Stomach (tissue), 9 donors: ENCODE results near the gene B4GALT6. TPM values are rescaled to one million over a fixed set of nuclear protein-coding genes. Genes with fewer than 3 reads are reported as not detected.
A peak's percentile ranks its signal among the peaks of the same experiment; 100 is the strongest.

ENCODE experiments used
- DNase-seq, 2 donors: peaks; one replicate each; pipeline versions ENCODE4 v3.0.0 to v3.0.0-alpha.2; 2013 to 2019
- H3K27ac ChIP-seq, 5 donors: fragments of 200-600 bp in 4 of 5; sonication (generic) in 4 of 5; one replicate each; pipeline ENCODE4 v1.5.1; 2013 to 2019; ENCODE audit warnings: mild to moderate bottlenecking in 1 of 5, moderate library complexity in 1 of 5
- H3K27me3 ChIP-seq, 3 donors: fragments of 200-600 bp; sonication (generic); one replicate each; pipeline ENCODE4 v1.5.1; 2017 to 2019; ENCODE audit warnings: mixed run types in 1 of 3
- H3K36me3 ChIP-seq, 4 donors: fragments of 200-600 bp; sonication (generic); 1 replicate in 3 of 4; 2 replicates in 1 of 4; pipeline ENCODE4 v1.5.1; 2016 to 2019
- H3K4me1 ChIP-seq, 4 donors: fragments of 200-600 bp; sonication (generic); one replicate each; pipeline ENCODE4 v1.5.1; 2016 to 2019
- H3K4me3 ChIP-seq, 4 donors: fragments of 200-600 bp; sonication (generic) in 3 of 4; one replicate each; pipeline ENCODE4 v1.5.1; 2016 to 2019; ENCODE audit warnings: mild to moderate bottlenecking in 1 of 4
- H3K9me3 ChIP-seq, 4 donors: fragments of 200-600 bp; sonication (generic); one replicate each; pipeline ENCODE4 v1.5.1; 2016 to 2019
- CTCF ChIP-seq, 7 experiments: fragments of 450-650 bp in 4 of 7; fragments of 200-600 bp in 3 of 7; sonication (generic) in 3 of 7; IDR thresholded peaks; one replicate each; pipeline ENCODE4 v1.5.1; 2016 to 2019; ENCODE audit warnings: antibody characterized with exemption in 7 of 7, control low read depth in 2 of 7, mild to moderate bottlenecking in 1 of 7
- EP300 ChIP-seq: sonication (generic); formaldehyde crosslinking; IDR thresholded peaks from one replicate; pipeline ENCODE4 v1.6.1; 2017; ENCODE audit warnings: antibody characterized with exemption
- POLR2A ChIP-seq, 4 donors: fragments of 450-650 bp; IDR thresholded peaks; one replicate each; pipeline ENCODE4 v1.6.1; 2016; ENCODE audit warnings: antibody characterized with exemption in 4 of 4, control low read depth in 2 of 4, mild to moderate bottlenecking in 1 of 4, moderate library complexity in 1 of 4
- POLR2AphosphoS5 ChIP-seq, 3 donors: sonication (generic); formaldehyde crosslinking; IDR thresholded peaks; one replicate each; pipeline ENCODE4 v1.6.1; 2016; ENCODE audit warnings: antibody characterized with exemption in 3 of 3
- WGBS, 5 donors: extraction: QIAGEN DNeasy Blood & Tissue Kit in 3 of 5; methylation state at CpG; one replicate each; pipeline versions ENCODE4 v1.1.5 to v1.1.7; 2013 to 2018; 5-methylcytosine and 5-hydroxymethylcytosine counted together
- intact Hi-C: fragments of 100-400 bp; cut with DNase I; formaldehyde crosslinking; loops from one replicate; pipeline ENCODE4 v1.15.1; 2023; ENCODE audit warnings: low total_unique reads
- polyA plus RNA-seq, 3 donors: library from polyadenylated mRNA; stranded (reverse); fragments of 200-250 nt; gene quantifications; one replicate each; pipeline ENCODE4 v1.2.3, GENCODE V29; 2013
- total RNA-seq, 5 donors: library from RNA; depleted of rRNA; stranded (reverse); fragments of >200 nt; gene quantifications; one replicate each; pipeline versions ENCODE4 v1.1.0 to v1.2.3, GENCODE V29; 2014 to 2016
- donor health status: healthy with polysubstance abuse.
- donor health status: Bipolar disorder and iron deficiency.
- donor health status: healthy.

B4GALT6 gene
- total and polyA plus RNA-seq, 8 donors = 0.45 to 8.4 (median 1.3) TPM; not detected in 1

- Histone ChIP-seq H3K4me1 (peaks cover 0 to 7% (median under 1%) of the 10 kb centered on the region in 4 donors), H3K36me3 (no peaks in the 10 kb centered on the region), H3K27ac (no peak overlapping the region), H3K27me3 (no peaks in the 10 kb centered on the region), H3K9me3 (no peaks in the 10 kb centered on the region), H3K4me3 (no peak overlapping the region)
- peak in 1 of 2 donors; percentile 41 for DNase-seq
- TF ChIP-seq CTCF (IDR thresholded peaks at IDR 0.05) (no peak), EP300 (no peak), POLR2A (IDR thresholded peaks at IDR 0.05) (no peak), POLR2AphosphoS5 (IDR thresholded peaks at IDR 0.05) (no peak)
- intact Hi-C loops = no loop called here
- 82 to 91% (median 88%) methylated on average over 9 of the region's 9 CpGs for WGBS, 5 donors
Observed at GRCh38 chr18:31596081-31596872, 88.1 kb downstream of the B4GALT6 start.

GRCh38 chr18:31595121-31595771 lies 89.1 kb downstream of the B4GALT6 start:
- Histone ChIP-seq H3K9me3 (no peaks in the 10 kb centered on the region), H3K27ac (no peak overlapping the region), H3K36me3 (no peaks in the 10 kb centered on the region), H3K4me1 (peaks cover 0 to 9% (median 3%) of the 10 kb centered on the region in 4 donors), H3K27me3 (no peaks in the 10 kb centered on the region), H3K4me3 (no peak overlapping the region)
- no peak for DNase-seq
- WGBS, 5 donors = 84 to 93% (median 86%) methylated on average over 5 of the region's 5 CpGs
- intact Hi-C loops = no loop called here
- no peak for TF ChIP-seq POLR2AphosphoS5 (IDR thresholded peaks at IDR 0.05)
- no peak for TF ChIP-seq POLR2A (IDR thresholded peaks at IDR 0.05)
- no peak for TF ChIP-seq EP300
- no peak for TF ChIP-seq CTCF (IDR thresholded peaks at IDR 0.05)

- no peak overlapping the region for H3K27ac ChIP-seq
- H3K27me3 ChIP-seq = no peaks in the 10 kb centered on the region
- intact Hi-C loops = no loop called here
- H3K4me3 ChIP-seq = no peak overlapping the region
- 84 to 90% (median 89%) methylated on average over 10 of the region's 10 CpGs for WGBS, 5 donors
- no peak for DNase-seq
- no peak for TF ChIP-seq POLR2A (IDR thresholded peaks at IDR 0.05)
- TF ChIP-seq POLR2AphosphoS5 (IDR thresholded peaks at IDR 0.05) = no peak
- TF ChIP-seq CTCF (IDR thresholded peaks at IDR 0.05) = no peak
- no peak for TF ChIP-seq EP300
- H3K4me1 ChIP-seq = peaks cover 0 to 9% (median 3%) of the 10 kb centered on the region in 4 donors
- H3K36me3 ChIP-seq = no peaks in the 10 kb centered on the region
- H3K9me3 ChIP-seq = no peaks in the 10 kb centered on the region
Observed at GRCh38 chr18:31592506-31593157, 91.7 kb downstream of the B4GALT6 start.

GRCh38 chr18:31591628-31592027 lies 92.8 kb downstream of the B4GALT6 start, which contains the start of gene TTR:
TSS of gene TTR (plus strand) at chr18:31591877. CDS start at chr18:31591903, 26 bp downstream.
- Histone ChIP-seq H3K27me3 (no peaks in the 10 kb centered on the region), H3K4me3 (no peak within 1 kb of the TSS), H3K36me3 (no peaks in the 10 kb centered on the region), H3K9me3 (no peaks in the 10 kb centered on the region), H3K27ac (no peak within 1 kb of the TSS), H3K4me1 (peaks cover 0 to 9% (median 3%) of the 10 kb centered on the region in 4 donors)
- intact Hi-C loops = no loop called here
- WGBS, 5 donors = 18 to 45% (median 36%) methylated on average over 5 of the region's 5 CpGs
- DNase-seq = peak; percentile 28 to 41
- TF ChIP-seq POLR2AphosphoS5 (IDR thresholded peaks at IDR 0.05) = no peak
- TF ChIP-seq EP300 = no peak
- no peak for TF ChIP-seq CTCF (IDR thresholded peaks at IDR 0.05)
- TF ChIP-seq POLR2A (IDR thresholded peaks at IDR 0.05) = no peak
